HepG2 (cell line): Measurements from ENCODE around the gene HOTAIR. TPM values are rescaled to one million over a fixed set of nuclear protein-coding genes. Genes with fewer than 3 reads are reported as not detected.

Source experiments
- ATAC-seq: fragments of 200-7000 bp; cut with Tn5 transposase; 3 replicates; pipeline ENCODE4 v1.9.1; 2020; ENCODE audit warnings: mild to moderate bottlenecking, moderate library complexity
- BruUV-seq: library from RNA; stranded (reverse); fragments of 400-500 nt; replicated peaks from 2 replicates; lab custom pipeline; 2021; lab: Mats Ljungman, UMichigan
- CTCF ChIA-PET: fragments of 300-600 bp; formaldehyde crosslinking; extraction: SDS; loops from one replicate; lab custom pipeline; 2021; ENCODE audit warnings: low total read pairs, inconsistent platforms, low intra/inter-chr PET ratio; lab: Yijun Ruan, JAX
- POLR2A ChIA-PET: fragments of 350-600 bp; sonication (Branson Sonifier 250); formaldehyde crosslinking; loops from one replicate; lab custom pipeline; 2020; ENCODE audit warnings: antibody characterized with exemption, inconsistent platforms; lab: Yijun Ruan, JAX
- DNase-seq: peaks from one replicate; pipeline ENCODE4 v3.0.0-alpha.2; 2015; ENCODE audit warnings: low spot score
- FAIRE-seq: peaks from 3 replicates; lab custom pipeline; 2011; peaks lifted over from hg19 to GRCh38; lab: Jason Lieb, UNC
- H2AFZ ChIP-seq: one replicate; pipeline ENCODE4 v1.6.1; 2011; ENCODE audit warnings: low read length, inconsistent platforms
- H3K27ac ChIP-seq: fragments of 300-600 bp; 3 replicates; pipeline ENCODE4 v1.8.0; 2011; ENCODE audit warnings: mixed run types, mild to moderate bottlenecking, mixed read lengths, low read length, inconsistent platforms; ENCODE audit not compliant: insufficient read depth; ENCODE audit errors: extremely low read length
- H3K27me3 ChIP-seq, 2 experiments: fragments of 200-600 bp in 1 of 2; 2 replicates in 1 of 2; 3 replicates in 1 of 2; pipeline versions ENCODE4 v1.6.0 to v1.8.0; 2011; ENCODE audit warnings: low read length in 2 of 2, mild to moderate bottlenecking in 2 of 2, moderate library complexity in 2 of 2, inconsistent platforms in 1 of 2; ENCODE audit not compliant: insufficient read depth in 2 of 2, control insufficient read depth in 1 of 2
- H3K36me3 ChIP-seq, 2 experiments: fragments of 200-600 bp in 1 of 2; replicated peaks in 1 of 2; 2 replicates in 1 of 2; 3 replicates in 1 of 2; pipeline versions ENCODE4 v1.5.1 to v1.8.0; 2011; ENCODE audit warnings: low read length in 2 of 2, inconsistent platforms in 1 of 2; ENCODE audit not compliant: insufficient read depth in 2 of 2, control insufficient read depth in 1 of 2
- H3K4me1 ChIP-seq: 2 replicates; pipeline ENCODE4 v1.5.1; 2012; ENCODE audit warnings: low read length, inconsistent platforms; ENCODE audit not compliant: insufficient read depth
- H3K4me2 ChIP-seq: 2 replicates; pipeline ENCODE4 v1.6.0; 2011; ENCODE audit warnings: low read depth, low read length, inconsistent platforms
- H3K4me3 ChIP-seq, 3 experiments: fragments of 200-600 bp in 1 of 3; sonication (generic), shearing (Covaris generic) in 1 of 3; replicated peaks in 1 of 3; 2 replicates each; pipeline ENCODE4 v1.5.1; 2011 to 2016; ENCODE audit warnings: low read length in 3 of 3, inconsistent platforms in 2 of 3, low read depth in 2 of 3, mild to moderate bottlenecking in 2 of 3, control low read depth in 1 of 3, mixed read lengths in 1 of 3; ENCODE audit not compliant: insufficient read depth in 1 of 3
- H3K79me2 ChIP-seq: one replicate; pipeline ENCODE4 v1.6.1; 2011; ENCODE audit warnings: low read length, inconsistent platforms; ENCODE audit not compliant: insufficient read depth
- H3K9ac ChIP-seq: 2 replicates; pipeline ENCODE4 v1.6.0; 2011; ENCODE audit warnings: mild to moderate bottlenecking, low read depth, low read length, inconsistent platforms; ENCODE audit not compliant: insufficient read depth
- H3K9me3 ChIP-seq: 2 replicates; pipeline ENCODE4 v1.5.1; 2012; ENCODE audit warnings: mild to moderate bottlenecking, low read length
- H4K20me1 ChIP-seq: 2 replicates; pipeline ENCODE4 v1.6.0; 2011; ENCODE audit warnings: inconsistent platforms, mild to moderate bottlenecking, low read length, moderate library complexity; ENCODE audit not compliant: insufficient read depth
- AGO2 ChIP-seq: fragments of 200-400 bp; formaldehyde crosslinking; optimal IDR thresholded peaks from 2 replicates; pipeline ENCODE3; 2017; ENCODE audit warnings: mild to moderate bottlenecking, low read depth, low read length, moderate library complexity
- HMG20A ChIP-seq: IDR thresholded peaks from 2 replicates; pipeline ENCODE4 v1.6.1; 2016; ENCODE audit warnings: borderline replicate concordance
- NFE2L2 ChIP-seq: fragments of 150-350 bp; IDR thresholded peaks from 2 replicates; pipeline ENCODE4 v1.6.1; 2014; ENCODE audit warnings: low read length
- NR2F2 ChIP-seq: IDR thresholded peaks from 2 replicates; pipeline ENCODE4 v1.6.1; 2012; ENCODE audit warnings: low read depth, inconsistent platforms, borderline replicate concordance
- ZIK1 ChIP-seq: sonication (generic); formaldehyde crosslinking; IDR thresholded peaks from 2 replicates; pipeline ENCODE4 v1.5.0; 2020; ENCODE audit warnings: mild to moderate bottlenecking, low read depth, missing genetic modification reagents, borderline replicate concordance
- ZNF329 ChIP-seq: sonication (generic); formaldehyde crosslinking; IDR thresholded peaks from 2 replicates; pipeline ENCODE4 v1.9.0; 2021; ENCODE audit warnings: low read depth, mild to moderate bottlenecking, missing genetic modification reagents
- ZNF33A ChIP-seq: sonication (generic); formaldehyde crosslinking; IDR thresholded peaks from 2 replicates; pipeline ENCODE4 v1.5.1; 2020; ENCODE audit warnings: missing genetic modification reagents, mild to moderate bottlenecking, moderate library complexity, borderline replicate concordance
- ZNF605 ChIP-seq: sonication (generic); formaldehyde crosslinking; IDR thresholded peaks from 2 replicates; pipeline ENCODE4 v1.8.0; 2022; ENCODE audit warnings: mild to moderate bottlenecking, missing genetic modification reagents
- ZNF616 ChIP-seq: sonication (generic); formaldehyde crosslinking; IDR thresholded peaks from 2 replicates; pipeline ENCODE4 v1.5.0; 2020; ENCODE audit warnings: low read depth, mild to moderate bottlenecking, missing genetic modification reagents
- ZNF746 ChIP-seq: sonication (generic); formaldehyde crosslinking; IDR thresholded peaks from 2 replicates; pipeline ENCODE4 v1.8.0; 2022; ENCODE audit warnings: mild to moderate bottlenecking, missing genetic modification reagents
- ZSCAN31 ChIP-seq: sonication (generic); formaldehyde crosslinking; IDR thresholded peaks from 2 replicates; pipeline ENCODE4 v1.5.0; 2020; ENCODE audit warnings: low read depth, mild to moderate bottlenecking, missing genetic modification reagents
- WGBS: methylation state at CpG from one replicate; pipeline ENCODE4 v1.1.6; 2017; ENCODE audit warnings: low lambda C conversion rate; 5-methylcytosine and 5-hydroxymethylcytosine counted together
- in situ Hi-C: cut with HindIII; loops from 2 replicates; pipeline ENCODE4 v1.10.0; 2017; ENCODE audit warnings: low pct_unique_long_range_greater_than_20kb; ENCODE audit not compliant: extremely low pct_ligation_motif_present
- intact Hi-C: fragments of 100-400 bp; cut with micrococcal nuclease; formaldehyde crosslinking; loops from one replicate; pipeline ENCODE4 v1.10.0; 2022; ENCODE audit not compliant: unreplicated experiment
- polyA plus RNA-seq, 8 experiments: library from polyadenylated mRNA; depleted of rRNA in 3 of 8; stranded (reverse) in 7 of 8; unstranded in 1 of 8; fragments of >200 nt; fragmentation: Illumina TruSeq in 4 of 8; extraction: Trizol in 4 of 8; gene quantifications; 2 replicates each; pipeline versions ENCODE4 v1.2.1 to v1.2.3, GENCODE V29; 2011 to 2016; ENCODE audit warnings: low read depth in 4 of 8, missing spikeins in 1 of 8, mixed read lengths in 1 of 8; ENCODE audit not compliant: insufficient read depth in 1 of 8
- total RNA-seq, 5 experiments: library from RNA; depleted of rRNA; stranded (reverse); fragments of >200 nt; fragmentation: Illumina TruSeq; extraction: Trizol; gene quantifications; 2 replicates each; pipeline ENCODE4 v1.2.3, GENCODE V29; 2016; ENCODE audit warnings: low read depth in 1 of 5

HOTAIR gene
- total and polyA plus RNA-seq, 2 of the 13 experiments (the other 11 are each of a cell fraction or from before 2014, with no cell fraction given) = not detected

GRCh38 chr12:53956251-53956887 lies 18.4 kb downstream of the HOTAIR start:
- no peak for TF ChIP-seq NR2F2
- TF ChIP-seq ZNF33A (CRISPR knock-in tag) = no peak
- TF ChIP-seq AGO2 = no peak
- no peak for TF ChIP-seq ZNF605
- no peak for TF ChIP-seq HMG20A (CRISPR knock-in tag)
- TF ChIP-seq ZSCAN31 (CRISPR knock-in tag) = no peak
- no peak for TF ChIP-seq ZIK1 (CRISPR knock-in tag)
- TF ChIP-seq ZNF616 (CRISPR knock-in tag) = no peak
- TF ChIP-seq ZNF329 (CRISPR knock-in tag) = no peak
- no peak for TF ChIP-seq NFE2L2
- no peak for TF ChIP-seq ZNF746
- no peak overlapping the region for H2AFZ ChIP-seq
- no peaks in the 10 kb centered on the region for H4K20me1 ChIP-seq
- no TSS peak for BruUV-seq
- no peak overlapping the region for H3K4me3 ChIP-seq
- no peak overlapping the region for H3K9ac ChIP-seq
- FAIRE-seq (no peak), ATAC-seq (peak; percentile 26; the same call in 2 of the 3 replicates), DNase-seq (no peak)
- CTCF ChIA-PET = no interaction called here
- H3K79me2 ChIP-seq = no peaks in the 10 kb centered on the region
- 25% methylated on average over 11 of the region's 25 CpGs for WGBS
- intact Hi-C loops (no loop called here), in situ Hi-C loops (no loop called here)
- H3K36me3 ChIP-seq = no peaks in the 10 kb centered on the region
- H3K27me3 ChIP-seq = peaks cover 21 to 94% of the 10 kb centered on the region in 2 experiments
- no peak overlapping the region for H3K27ac ChIP-seq
- POLR2A ChIA-PET = no interaction called here
- peaks cover 7% of the 10 kb centered on the region for H3K4me1 ChIP-seq
- H3K9me3 ChIP-seq = no peaks in the 10 kb centered on the region
- no peak overlapping the region for H3K4me2 ChIP-seq
